DLD1 (cell line): ENCODE data around the gene SNCG.
"Not testable (repeated sequence)": the region's sequence is repeated elsewhere in the genome, so short reads cannot be mapped to it uniquely, and the experiment has no call there.

Experiments
- in situ Hi-C: cut with HindIII; loops from 2 replicates; pipeline ENCODE4 v1.10.0; 2017; ENCODE audit warnings: low sequenced_read_pairs

SNCG gene

DNA sequence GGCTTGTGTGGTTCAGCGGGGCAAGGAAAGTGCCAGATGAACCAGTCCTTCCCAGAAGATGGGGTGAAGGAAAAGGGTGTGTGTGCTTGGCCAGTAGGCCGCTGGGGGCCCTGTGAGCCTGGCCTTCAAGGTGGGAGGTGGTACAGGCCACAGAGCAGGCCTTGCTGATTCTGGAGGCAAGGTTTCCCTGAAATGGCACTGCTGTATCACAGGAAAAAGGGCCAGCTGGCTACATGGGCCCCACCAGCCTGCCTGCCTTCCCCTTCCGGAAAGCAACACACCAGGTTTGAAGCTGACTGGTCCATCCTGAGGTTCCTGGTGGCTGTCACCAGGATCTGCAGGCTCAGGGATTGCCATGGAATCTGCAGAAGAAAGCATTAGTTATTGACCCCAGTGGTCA lies 13.5 kb upstream of the SNCG start:
- in situ Hi-C loops: no loop called here

DNA sequence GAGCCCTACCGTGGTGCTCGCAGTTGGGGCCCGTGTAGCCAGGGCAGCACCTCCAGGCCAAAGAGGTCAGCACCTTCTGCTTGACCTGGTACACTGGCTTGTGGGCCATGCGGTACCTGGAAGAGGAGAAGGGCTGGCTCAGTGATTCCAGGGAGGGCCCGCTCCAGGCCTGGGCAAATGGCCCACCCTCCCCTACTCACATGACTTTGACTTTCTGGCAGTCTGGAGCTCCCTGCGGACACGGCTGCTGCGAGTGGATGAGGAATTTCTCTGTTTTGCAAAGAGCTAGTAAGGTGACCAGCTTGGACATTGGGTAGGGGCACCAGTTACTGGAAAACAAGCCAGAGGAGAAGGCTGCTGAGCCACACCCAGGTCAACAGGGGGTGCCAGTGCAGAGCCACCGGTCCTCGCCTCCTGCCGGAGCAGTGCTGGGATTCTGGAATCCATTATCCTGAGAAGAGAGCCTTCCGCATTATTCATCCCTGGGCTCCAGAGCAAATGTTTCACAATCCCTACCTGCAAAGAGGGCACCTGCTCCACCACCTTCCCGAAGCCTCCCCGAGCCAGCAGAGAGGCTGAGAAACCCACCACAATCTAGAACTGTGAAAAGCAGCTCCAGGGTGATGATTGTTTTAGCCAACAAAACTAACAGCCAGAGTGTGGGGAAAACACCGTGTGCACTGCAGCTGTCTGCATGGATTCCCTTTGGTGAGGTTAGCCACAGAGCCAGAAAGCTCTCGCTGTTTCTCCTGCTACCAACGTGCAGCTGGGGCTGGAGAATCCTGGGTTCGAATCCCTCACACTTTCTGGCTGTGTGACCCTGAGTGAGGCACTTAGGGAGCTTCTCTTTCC lies 12.8 kb upstream of the SNCG start:
- in situ Hi-C loops: no loop called here

GRCh38 chr10:86946213-86947155 lies 11.9 kb upstream of the SNCG start:
- in situ Hi-C loops: no loop called here

DNA sequence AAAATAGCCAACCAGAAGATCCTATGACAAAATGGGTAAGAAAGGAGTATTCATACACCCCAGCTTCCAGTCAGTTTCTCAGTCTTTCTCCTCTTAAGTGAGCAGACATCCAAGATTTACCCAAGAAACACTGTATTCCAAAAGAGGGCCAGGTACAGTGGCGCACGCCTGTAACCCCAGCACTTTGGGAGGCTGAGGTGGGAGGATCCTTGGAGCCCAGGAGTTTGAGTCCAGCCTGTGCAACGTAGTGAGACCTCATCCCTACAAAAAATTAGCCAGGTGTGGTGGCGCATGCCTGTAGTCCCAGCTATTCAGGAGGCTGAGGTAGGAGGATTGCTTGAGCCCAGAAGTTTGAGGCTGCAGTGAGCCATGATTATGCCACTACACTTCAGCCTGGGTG lies 10.6 kb upstream of the SNCG start:
- in situ Hi-C loops: not testable (repeated sequence)

DNA sequence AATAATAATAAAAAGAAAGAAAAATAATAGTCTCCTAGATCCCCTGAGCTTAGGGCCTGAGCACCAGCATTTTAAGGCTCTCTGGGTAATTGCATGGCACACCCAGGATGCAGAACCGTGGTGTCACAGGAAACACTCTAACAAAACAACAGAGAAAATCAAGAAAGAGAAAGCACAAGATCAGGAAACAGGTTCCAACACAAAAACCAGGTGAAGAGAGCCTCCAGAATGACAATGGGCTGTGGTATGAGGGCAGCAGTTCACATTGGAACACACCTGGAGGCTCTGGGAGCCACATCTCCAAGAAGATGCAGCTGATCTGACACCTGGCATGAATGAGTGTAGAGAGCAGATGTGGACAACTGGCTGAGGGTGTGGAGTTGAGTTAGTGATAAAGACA lies 8.1 kb upstream of the SNCG start:
- in situ Hi-C loops: no loop called here

DNA sequence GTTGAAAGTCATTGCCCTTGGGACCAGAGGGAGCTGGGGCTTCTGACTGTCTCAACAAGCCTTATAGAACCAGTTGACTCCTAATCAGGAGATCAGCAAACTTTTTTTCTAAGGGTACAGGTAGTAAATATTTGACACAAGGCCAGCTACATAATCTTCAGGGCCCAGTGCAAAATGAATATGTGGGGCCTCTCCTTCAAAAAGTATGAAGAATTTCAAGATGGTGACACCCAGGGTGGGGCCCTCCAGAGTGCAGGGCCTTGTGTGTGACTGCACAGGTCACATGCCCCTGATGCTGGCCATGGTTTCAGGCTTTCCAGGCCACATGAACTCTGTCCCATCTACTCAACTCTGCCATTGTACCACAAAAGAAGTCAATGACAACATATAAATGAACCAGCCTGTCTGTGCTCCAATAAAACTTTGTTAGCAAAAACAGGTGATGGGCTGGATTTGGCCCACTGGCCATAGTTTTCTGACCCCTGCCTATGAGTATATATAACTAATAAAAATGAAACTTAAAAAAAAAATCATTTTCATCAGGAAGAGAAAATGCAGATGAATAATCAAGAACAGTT lies 7.1 kb upstream of the SNCG start:
- in situ Hi-C loops: no loop called here

DNA sequence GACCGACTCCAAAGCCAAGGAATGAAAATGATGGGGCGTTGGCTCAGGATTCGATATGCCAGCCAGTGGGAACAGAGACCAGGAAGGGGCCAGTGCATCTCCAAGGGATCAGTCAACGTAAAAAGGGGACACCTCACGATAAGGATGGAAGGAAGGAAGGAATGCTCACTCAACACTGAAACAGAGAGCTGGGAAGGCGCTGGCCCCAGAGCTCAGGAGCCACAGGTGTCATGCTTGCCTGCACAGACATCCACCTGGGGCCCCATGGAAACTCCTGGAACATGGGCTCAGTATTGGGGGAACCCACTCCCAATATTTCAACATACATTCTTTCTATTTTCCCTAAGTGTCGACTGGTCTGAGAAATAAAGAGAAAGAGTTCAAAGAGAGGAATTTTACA lies 6.3 kb upstream of the SNCG start:
- in situ Hi-C loops: no loop called here

GRCh38 chr10:86952697-86953096 lies 5.7 kb upstream of the SNCG start:
- in situ Hi-C loops: not testable (repeated sequence)

DNA sequence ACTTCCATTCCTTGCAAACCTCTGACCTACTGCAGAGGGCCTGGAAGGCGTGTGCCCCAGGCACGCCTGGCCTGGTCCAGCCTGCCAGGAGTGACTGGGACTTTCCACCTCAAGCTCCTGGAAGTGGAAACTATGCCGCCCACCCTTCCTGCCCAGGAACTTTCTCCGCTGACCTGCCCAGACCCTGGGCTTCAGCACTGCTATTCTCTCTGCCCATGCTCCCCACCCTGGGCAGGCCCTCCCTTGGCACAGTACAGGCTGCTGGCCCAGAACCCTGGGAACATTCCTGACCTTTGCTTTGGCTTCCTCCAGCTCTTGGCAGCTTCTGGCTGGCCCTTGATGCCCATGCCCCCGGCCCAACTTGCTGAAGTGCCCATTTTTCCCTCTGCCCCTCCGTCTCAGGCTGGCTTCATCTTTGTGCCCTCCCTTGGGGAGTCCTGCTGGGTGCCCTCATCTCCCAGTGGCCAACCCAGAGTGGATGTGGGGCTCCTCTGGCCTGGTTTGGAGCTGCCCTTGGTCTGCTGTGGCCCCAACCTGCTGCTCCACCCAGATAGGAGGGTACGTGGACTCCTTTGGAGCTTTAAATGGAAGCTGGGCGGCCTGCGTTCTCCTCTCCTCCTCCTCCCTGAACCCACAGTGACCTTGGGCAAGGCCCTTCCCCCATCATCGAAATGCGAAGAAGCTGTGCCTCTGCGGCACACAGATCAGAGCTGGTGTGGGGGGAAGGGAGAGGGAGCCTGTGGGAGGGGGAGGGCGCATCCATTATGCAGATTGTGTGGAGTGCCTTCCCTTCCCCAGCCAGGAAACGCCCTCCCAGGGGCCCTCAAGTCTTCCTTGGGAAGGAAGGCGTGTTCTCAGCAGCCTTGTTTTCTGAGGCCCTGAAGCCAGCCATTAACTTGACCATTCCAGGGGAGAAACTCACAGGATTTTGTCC lies 4.4 kb upstream of the SNCG start:
- in situ Hi-C loops: no loop called here

- in situ Hi-C loops: no loop called here
These were observed 3.5 kb upstream of the SNCG start for GRCh38 chr10:86954681-86955500.

- in situ Hi-C loops: no loop called here
These were observed 2.8 kb upstream of the SNCG start for GRCh38 chr10:86955501-86956194.

GRCh38 chr10:86956195-86956847 lies 2.1 kb upstream of the SNCG start:
- in situ Hi-C loops: no loop called here

DNA sequence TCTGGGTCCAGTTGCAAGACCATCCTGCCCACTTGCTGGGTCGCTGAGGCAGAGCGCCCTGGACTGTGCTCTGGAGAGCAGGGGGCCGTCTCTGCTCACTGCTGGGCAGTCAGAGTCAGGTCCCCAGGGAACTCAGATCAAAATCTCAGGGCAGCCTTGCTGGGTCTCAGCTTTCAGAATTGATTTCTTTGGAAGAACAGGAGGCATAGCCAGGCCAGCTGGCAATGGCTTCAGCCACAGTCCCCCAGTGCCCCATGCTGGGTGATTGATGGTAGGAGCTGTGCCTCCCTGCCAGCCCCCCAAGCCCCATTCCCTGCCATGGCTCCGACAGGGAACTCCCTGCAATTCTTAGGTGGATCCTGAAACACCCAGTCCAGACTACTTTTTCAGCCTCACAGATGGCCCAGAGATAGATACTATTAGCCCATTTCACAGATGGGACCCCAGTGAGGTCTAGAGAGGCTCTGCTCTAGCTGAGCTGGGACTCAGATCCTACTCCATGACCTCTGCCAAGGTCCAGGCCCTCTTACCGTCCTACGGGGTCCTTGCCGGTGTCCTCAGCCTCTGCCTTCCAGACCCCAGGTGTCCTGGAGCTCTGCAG lies 1.5 kb upstream of the SNCG start:
- in situ Hi-C loops: no loop called here

GRCh38 chr10:86957471-86958115 lies 806 bp upstream of the SNCG start, which contains the start of gene MMRN2:
Gene MMRN2 (minus strand): TSS chr10:86957615. CDS start chr10:86957541, 74 bp downstream.
- in situ Hi-C loops: no loop called here

DNA sequence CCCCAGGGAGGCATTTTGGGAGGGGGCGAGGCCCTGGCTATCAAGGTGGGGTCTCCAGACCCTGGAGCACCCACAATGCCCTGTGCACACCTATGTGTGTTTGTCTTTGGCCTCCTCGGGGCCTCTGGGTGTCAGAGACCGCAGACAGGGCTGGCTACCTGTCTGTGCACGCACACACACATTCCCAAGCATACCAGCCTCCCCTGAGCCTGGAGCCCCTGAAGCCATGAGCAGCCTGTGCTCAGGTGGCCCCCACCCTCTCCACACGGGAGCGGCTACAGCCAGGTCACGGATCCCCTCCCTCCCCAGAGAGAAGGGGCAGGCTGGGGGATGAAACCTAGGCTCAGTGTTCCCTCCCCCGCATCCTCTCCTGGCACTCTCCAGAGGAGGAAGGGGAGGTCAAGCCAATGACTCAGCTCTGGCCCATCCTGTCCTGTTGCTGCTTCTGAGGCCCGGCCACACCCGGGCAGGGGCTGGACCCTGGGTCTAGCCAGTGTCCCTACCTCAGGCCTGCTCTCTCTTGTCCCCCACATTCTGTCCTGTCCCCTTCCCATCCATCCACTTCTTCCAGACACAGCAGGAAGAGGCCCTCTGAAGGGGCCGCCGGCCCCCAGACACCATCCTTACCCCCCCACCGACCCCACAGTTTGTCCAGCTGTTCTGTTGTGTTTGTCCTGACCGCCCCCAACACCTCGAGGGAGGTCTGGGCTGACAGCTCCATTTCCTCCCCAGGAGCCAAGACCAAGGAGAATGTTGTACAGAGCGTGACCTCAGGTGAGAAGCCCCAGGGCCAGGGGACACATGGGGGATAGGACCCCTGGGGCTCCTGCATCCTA lies 720 bp downstream of the SNCG start:
- in situ Hi-C loops: no loop called here

- in situ Hi-C loops: no loop called here
These were observed 1.3 kb downstream of the SNCG start for GRCh38 chr10:86959737-86960002.
